SK-N-SH (cell line): Measurements from ENCODE around the gene AFF1. TPM values are rescaled to one million over a fixed set of nuclear protein-coding genes. Genes with fewer than 3 reads are reported as not detected.

Experiments used
- CTCF ChIA-PET: fragments of 300-600, 350-600 bp; formaldehyde crosslinking; extraction: SDS; loops from one replicate; lab custom pipeline; 2021; lab: Yijun Ruan, JAX
- POLR2A ChIA-PET: fragments of 350-600 bp; sonication (Branson Sonifier 250); formaldehyde crosslinking; extraction: SDS; loops from one replicate; lab custom pipeline; 2020; ENCODE audit warnings: antibody characterized with exemption, inconsistent platforms; lab: Yijun Ruan, JAX
- DNase-seq: peaks from one replicate; pipeline ENCODE4 v3.0.0; 2012
- H2AFZ ChIP-seq: fragments of 200-600 bp; sonication (generic); 2 replicates; pipeline ENCODE4 v1.8.1; 2016; ENCODE audit warnings: antibody characterized with exemption, mild to moderate bottlenecking, low read depth
- H3F3A ChIP-seq: fragments of 200-600 bp; sonication (generic); replicated peaks from 2 replicates; pipeline ENCODE3; 2016; ENCODE audit warnings: antibody characterized with exemption, mild to moderate bottlenecking; ENCODE audit not compliant: insufficient read depth
- H3K27ac ChIP-seq, 2 experiments: fragments of 200-500 bp in 1 of 2; fragments of 200-600 bp in 1 of 2; sonication (Bioruptor generic) in 1 of 2; sonication (generic), shearing (Covaris generic) in 1 of 2; 2 replicates each; pipeline versions ENCODE4 v1.5.1 to v1.6.1; 2014 to 2016; ENCODE audit warnings: low read depth in 2 of 2, inconsistent platforms in 1 of 2, low read length in 1 of 2, mild to moderate bottlenecking in 1 of 2, mixed read lengths in 1 of 2
- H3K27me3 ChIP-seq: fragments of 200-600 bp; sonication (generic), shearing (Covaris generic); 2 replicates; pipeline ENCODE4 v1.6.1; 2016; ENCODE audit warnings: mixed run types; ENCODE audit not compliant: insufficient read depth
- H3K36me3 ChIP-seq, 2 experiments: fragments of 200-500 bp in 1 of 2; fragments of 200-600 bp in 1 of 2; sonication (Bioruptor generic) in 1 of 2; sonication (generic) in 1 of 2; replicated peaks in 1 of 2; 2 replicates each; pipeline versions ENCODE3 to v1.5.1; 2014 to 2016; ENCODE audit warnings: low read length in 1 of 2, mild to moderate bottlenecking in 1 of 2; ENCODE audit not compliant: insufficient read depth in 2 of 2, control insufficient read depth in 1 of 2
- H3K4me1 ChIP-seq, 2 experiments: fragments of 200-500 bp in 1 of 2; fragments of 200-600 bp in 1 of 2; sonication (Bioruptor generic) in 1 of 2; sonication (generic), shearing (Covaris generic) in 1 of 2; 2 replicates each; pipeline versions ENCODE4 v1.5.1 to v1.6.1; 2014 to 2016; ENCODE audit warnings: low read depth in 1 of 2, low read length in 1 of 2, mixed run types in 1 of 2; ENCODE audit not compliant: insufficient read depth in 2 of 2, control insufficient read depth in 1 of 2
- H3K4me2 ChIP-seq: fragments of 200-600 bp; sonication (generic), shearing (Covaris generic); 2 replicates; pipeline ENCODE4 v1.6.1; 2017; ENCODE audit warnings: mixed run types
- H3K4me3 ChIP-seq, 2 experiments: fragments of 200-500 bp in 1 of 2; fragments of 200-600 bp in 1 of 2; sonication (Bioruptor generic) in 1 of 2; sonication (generic), shearing (Covaris generic) in 1 of 2; 2 replicates each; pipeline versions ENCODE4 v1.5.1 to v1.8.1; 2014 to 2016; ENCODE audit warnings: low read depth in 2 of 2, inconsistent platforms in 1 of 2, low read length in 1 of 2, mild to moderate bottlenecking in 1 of 2, mixed read lengths in 1 of 2, moderate library complexity in 1 of 2
- H3K79me2 ChIP-seq: fragments of 200-600 bp; sonication (generic); 2 replicates; pipeline ENCODE4 v1.8.1; 2017; ENCODE audit warnings: mild to moderate bottlenecking; ENCODE audit not compliant: insufficient read depth
- H3K9ac ChIP-seq: fragments of 200-600 bp; sonication (generic); 2 replicates; pipeline ENCODE4 v1.6.1; 2017; ENCODE audit warnings: mixed run types
- H3K9me2 ChIP-seq: fragments of 200-600 bp; sonication (generic); 2 replicates; pipeline ENCODE4 v1.6.1; 2017; ENCODE audit warnings: mixed run types
- H3K9me3 ChIP-seq: fragments of 200-600 bp; sonication (generic); 2 replicates; pipeline ENCODE4 v1.6.1; 2017; ENCODE audit warnings: mixed run types, mild to moderate bottlenecking, moderate library complexity
- H4K20me1 ChIP-seq: fragments of 200-600 bp; sonication (generic); 2 replicates; pipeline ENCODE4 v1.6.1; 2017; ENCODE audit warnings: mild to moderate bottlenecking, mixed run types; ENCODE audit not compliant: insufficient read depth
- ELF1 ChIP-seq: IDR thresholded peaks from 2 replicates; pipeline ENCODE4 v1.4.0; 2012
- FOSL2 ChIP-seq: IDR thresholded peaks from 2 replicates; pipeline ENCODE4 v1.4.0; 2012; ENCODE audit warnings: low read depth, mild to moderate bottlenecking, moderate library complexity, borderline replicate concordance
- FOXJ3 ChIP-seq: sonication (generic); formaldehyde crosslinking; IDR thresholded peaks from 2 replicates; pipeline ENCODE4 v1.5.1; 2020; ENCODE audit warnings: mild to moderate bottlenecking, missing genetic modification reagents
- GABPA ChIP-seq: IDR thresholded peaks from 2 replicates; pipeline ENCODE4 v1.4.0; 2012; ENCODE audit warnings: low read depth, mild to moderate bottlenecking
- MAX ChIP-seq: IDR thresholded peaks from 2 replicates; pipeline ENCODE4 v1.4.0; 2012; ENCODE audit warnings: low read depth
- MEF2A ChIP-seq: IDR thresholded peaks from 2 replicates; pipeline ENCODE4 v1.4.0; 2012; ENCODE audit warnings: low read depth, borderline replicate concordance
- MXI1 ChIP-seq: IDR thresholded peaks from 2 replicates; pipeline ENCODE4 v1.6.1; 2012; ENCODE audit warnings: mild to moderate bottlenecking, low read depth, low read length, improper control_type of control experiment
- POLR2AphosphoS5 ChIP-seq: IDR thresholded peaks from 2 replicates; pipeline ENCODE4 v1.6.1; 2012; ENCODE audit warnings: low read depth, low read length
- RCOR1 ChIP-seq: fragments of 150-350 bp; IDR thresholded peaks from 2 replicates; pipeline ENCODE4 v1.6.1; 2017; ENCODE audit warnings: antibody characterized with exemption, low read length
- REST ChIP-seq: IDR thresholded peaks from 2 replicates; pipeline ENCODE4 v1.6.1; 2012; ENCODE audit warnings: mild to moderate bottlenecking, low read depth, low read length, moderate library complexity
- RFX5 ChIP-seq: IDR thresholded peaks from 2 replicates; pipeline ENCODE4 v1.6.1; 2012; ENCODE audit warnings: mild to moderate bottlenecking, improper control_type of control experiment, low read length
- RXRA ChIP-seq: IDR thresholded peaks from 2 replicates; pipeline ENCODE4 v1.4.0; 2012; ENCODE audit warnings: low read depth, mild to moderate bottlenecking, borderline replicate concordance
- SIN3A ChIP-seq: IDR thresholded peaks from 2 replicates; pipeline ENCODE4 v1.6.1; 2012; ENCODE audit warnings: low read depth, mild to moderate bottlenecking, low read length, moderate library complexity, borderline replicate concordance
- SMC3 ChIP-seq: IDR thresholded peaks from 2 replicates; pipeline ENCODE4 v1.6.1; 2012; ENCODE audit warnings: low read depth, low read length, improper control_type of control experiment
- TCF12 ChIP-seq: IDR thresholded peaks from 2 replicates; pipeline ENCODE4 v1.4.0; 2012
- YY1 ChIP-seq: IDR thresholded peaks from 2 replicates; pipeline ENCODE4 v1.4.0; 2012; ENCODE audit warnings: low read depth, mild to moderate bottlenecking
- whole genome bisulfite sequencing: methylation state at CpG from one replicate; pipeline ENCODE4 v1.1.6; 2017; ENCODE audit warnings: low lambda C conversion rate; 5-methylcytosine and 5-hydroxymethylcytosine counted together
- polyA plus RNA-seq, 3 experiments: library from polyadenylated mRNA; depleted of rRNA; stranded (reverse); fragments of >200 nt; gene quantifications; 2 replicates each; pipeline ENCODE4 v1.2.3, GENCODE V29; 2012
- TF ChIP-seq, protein P1 (sequence below): IDR thresholded peaks from 2 replicates; pipeline ENCODE4 v1.4.0; 2012; ENCODE audit warnings: low read depth, borderline replicate concordance
- TF ChIP-seq, protein P2 (sequence below): IDR thresholded peaks from 2 replicates; pipeline ENCODE4; 2012
- TF ChIP-seq, protein P3 (sequence below): IDR thresholded peaks from 2 replicates; pipeline ENCODE4 v1.4.0; 2012; ENCODE audit warnings: low read depth, borderline replicate concordance

The AFF1 gene
- polyA plus RNA-seq, 1 of the 3 experiments (the other 2 are of a cell fraction), result 2.7 TPM

- TF ChIP-seq, protein P1, sequence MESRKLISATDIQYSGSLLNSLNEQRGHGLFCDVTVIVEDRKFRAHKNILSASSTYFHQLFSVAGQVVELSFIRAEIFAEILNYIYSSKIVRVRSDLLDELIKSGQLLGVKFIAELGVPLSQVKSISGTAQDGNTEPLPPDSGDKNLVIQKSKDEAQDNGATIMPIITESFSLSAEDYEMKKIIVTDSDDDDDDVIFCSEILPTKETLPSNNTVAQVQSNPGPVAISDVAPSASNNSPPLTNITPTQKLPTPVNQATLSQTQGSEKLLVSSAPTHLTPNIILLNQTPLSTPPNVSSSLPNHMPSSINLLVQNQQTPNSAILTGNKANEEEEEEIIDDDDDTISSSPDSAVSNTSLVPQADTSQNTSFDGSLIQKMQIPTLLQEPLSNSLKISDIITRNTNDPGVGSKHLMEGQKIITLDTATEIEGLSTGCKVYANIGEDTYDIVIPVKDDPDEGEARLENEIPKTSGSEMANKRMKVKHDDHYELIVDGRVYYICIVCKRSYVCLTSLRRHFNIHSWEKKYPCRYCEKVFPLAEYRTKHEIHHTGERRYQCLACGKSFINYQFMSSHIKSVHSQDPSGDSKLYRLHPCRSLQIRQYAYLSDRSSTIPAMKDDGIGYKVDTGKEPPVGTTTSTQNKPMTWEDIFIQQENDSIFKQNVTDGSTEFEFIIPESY, result no peak
- TF ChIP-seq REST, result no peak
Measured at GRCh38 chr4:87153078-87153870, 218.5 kb downstream of the AFF1 start (continued).

DNA sequence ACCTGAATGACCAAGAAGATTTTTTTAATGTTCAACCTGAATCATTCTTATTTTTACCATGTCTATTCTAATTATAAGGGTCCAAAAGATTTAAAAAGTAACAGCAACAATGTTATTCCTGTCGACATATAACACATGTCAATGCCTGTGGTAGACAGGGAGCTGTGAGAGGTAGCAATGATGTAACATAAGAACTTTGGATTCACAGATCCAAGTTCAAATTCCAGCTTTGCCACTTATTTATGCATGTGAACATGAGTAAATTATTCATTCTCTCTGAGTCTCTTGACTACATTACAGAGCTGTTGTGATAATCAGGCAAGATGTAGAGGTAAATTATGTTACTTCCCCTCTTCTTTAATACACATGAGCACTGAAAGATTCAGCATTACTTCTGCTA lies 231.1 kb downstream of the AFF1 start:
- no peak overlapping the region for H3K9ac ChIP-seq
- peaks cover 16 to 29% of the 10 kb centered on the region in 2 experiments for H3K36me3 ChIP-seq
- H3K4me2 ChIP-seq, result no peak overlapping the region
- no peak overlapping the region for H3K4me3 ChIP-seq
- TF ChIP-seq, protein P1, result no peak
- no peak for TF ChIP-seq MXI1
- no peak for TF ChIP-seq MEF2A
- TF ChIP-seq TCF12, result no peak
- TF ChIP-seq RFX5, result no peak
- TF ChIP-seq RCOR1, result no peak
- TF ChIP-seq MAX, result no peak
- TF ChIP-seq RXRA, result no peak
- no peak for TF ChIP-seq FOSL2
- TF ChIP-seq ELF1, result no peak
- no peak for TF ChIP-seq POLR2AphosphoS5
- TF ChIP-seq SIN3A, result no peak
- TF ChIP-seq, protein P2, sequence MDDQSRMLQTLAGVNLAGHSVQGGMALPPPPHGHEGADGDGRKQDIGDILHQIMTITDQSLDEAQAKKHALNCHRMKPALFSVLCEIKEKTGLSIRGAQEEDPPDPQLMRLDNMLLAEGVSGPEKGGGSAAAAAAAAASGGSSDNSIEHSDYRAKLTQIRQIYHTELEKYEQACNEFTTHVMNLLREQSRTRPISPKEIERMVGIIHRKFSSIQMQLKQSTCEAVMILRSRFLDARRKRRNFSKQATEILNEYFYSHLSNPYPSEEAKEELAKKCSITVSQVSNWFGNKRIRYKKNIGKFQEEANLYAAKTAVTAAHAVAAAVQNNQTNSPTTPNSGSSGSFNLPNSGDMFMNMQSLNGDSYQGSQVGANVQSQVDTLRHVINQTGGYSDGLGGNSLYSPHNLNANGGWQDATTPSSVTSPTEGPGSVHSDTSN, result no peak
- no peak for TF ChIP-seq FOXJ3 (CRISPR knock-in tag)
- no peak for TF ChIP-seq SMC3
- TF ChIP-seq, protein P3, sequence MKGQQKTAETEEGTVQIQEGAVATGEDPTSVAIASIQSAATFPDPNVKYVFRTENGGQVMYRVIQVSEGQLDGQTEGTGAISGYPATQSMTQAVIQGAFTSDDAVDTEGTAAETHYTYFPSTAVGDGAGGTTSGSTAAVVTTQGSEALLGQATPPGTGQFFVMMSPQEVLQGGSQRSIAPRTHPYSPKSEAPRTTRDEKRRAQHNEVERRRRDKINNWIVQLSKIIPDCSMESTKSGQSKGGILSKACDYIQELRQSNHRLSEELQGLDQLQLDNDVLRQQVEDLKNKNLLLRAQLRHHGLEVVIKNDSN, result no peak
- no peak for TF ChIP-seq YY1
- TF ChIP-seq GABPA, result no peak
- WGBS, result 91% methylated on average over 1 of the region's 1 CpG
- no peaks in the 10 kb centered on the region for H3K9me2 ChIP-seq
- H3K4me1 ChIP-seq, result no peaks in the 10 kb centered on the region
- no peak for DNase-seq
- H3K9me3 ChIP-seq, result no peaks in the 10 kb centered on the region
- H2AFZ ChIP-seq, result no peak overlapping the region
- no peaks in the 10 kb centered on the region for H3F3A ChIP-seq
- CTCF ChIA-PET, result interaction anchor here (1.4 kb wide), 1 partner anchor 14 kb away, joined by 4 read pairs; no protein-coding TSS in a partner anchor
- H4K20me1 ChIP-seq, result no peaks in the 10 kb centered on the region
- H3K27me3 ChIP-seq, result no peaks in the 10 kb centered on the region
- H3K27ac ChIP-seq, result no peak overlapping the region
- no peaks in the 10 kb centered on the region for H3K79me2 ChIP-seq
- POLR2A ChIA-PET, result no interaction called here
